PC-9 (cell line): Measurements from ENCODE around the gene METTL22. TPM values are rescaled to one million over a fixed set of nuclear protein-coding genes. Genes with fewer than 3 reads are reported as not detected.

ENCODE experiments used
- BruUV-seq: library from RNA; stranded (reverse); fragments of 400-500 nt; replicated peaks from 2 replicates; lab custom pipeline; 2021; lab: Mats Ljungman, UMichigan
- CTCF ChIA-PET: fragments of 300-600 bp; sonication (Branson Sonifier 250); formaldehyde crosslinking; loops from one replicate; lab custom pipeline; 2022; ENCODE audit warnings: antibody characterized with exemption; lab: Charles Lee
- POLR2A ChIA-PET: fragments of 300-600 bp; sonication (Branson Sonifier 250); formaldehyde crosslinking; loops from one replicate; lab custom pipeline; 2022; ENCODE audit warnings: antibody characterized with exemption; ENCODE audit not compliant: unreplicated experiment; lab: Charles Lee
- DNase-seq, 2 experiments: peaks; one replicate each; pipeline versions ENCODE4 v3.0.0 to v3.0.0-alpha.2; 2015 to 2022; ENCODE audit warnings: mixed read lengths in 1 of 2
- H2AFZ ChIP-seq: fragments of 200-600 bp; sonication (generic); 2 replicates; pipeline ENCODE4 v1.8.1; 2017; ENCODE audit warnings: antibody characterized with exemption
- H3F3A ChIP-seq: fragments of 200-600 bp; sonication (generic); 2 replicates; pipeline ENCODE4 v1.8.1; 2017; ENCODE audit warnings: antibody characterized with exemption, mild to moderate bottlenecking, low read depth; ENCODE audit not compliant: insufficient read depth
- H3K27ac ChIP-seq: fragments of 200-600 bp; sonication (generic); 2 replicates; pipeline ENCODE4 v1.6.1; 2016; ENCODE audit warnings: mixed run types
- H3K27me3 ChIP-seq: fragments of 200-600 bp; sonication (generic); 2 replicates; pipeline ENCODE4 v1.6.1; 2016; ENCODE audit warnings: low read depth, mixed run types; ENCODE audit not compliant: insufficient read depth
- H3K36me3 ChIP-seq: fragments of 200-600 bp; sonication (generic); 2 replicates; pipeline ENCODE4 v1.6.1; 2016; ENCODE audit warnings: low read depth, mixed run types
- H3K4me1 ChIP-seq: fragments of 200-600 bp; sonication (generic); replicated peaks from 2 replicates; pipeline ENCODE4 v1.6.1; 2016; ENCODE audit warnings: mixed run types; ENCODE audit not compliant: insufficient read depth
- H3K4me2 ChIP-seq: fragments of 200-600 bp; sonication (generic); 2 replicates; pipeline ENCODE4 v1.6.1; 2017; ENCODE audit warnings: mixed run types
- H3K4me3 ChIP-seq: fragments of 200-600 bp; sonication (generic); 2 replicates; pipeline ENCODE4 v1.6.1; 2016; ENCODE audit warnings: mixed run types
- H3K79me2 ChIP-seq: fragments of 200-600 bp; sonication (generic); 2 replicates; pipeline ENCODE4 v1.6.1; 2017; ENCODE audit warnings: low read depth, mixed run types
- H3K9me2 ChIP-seq: fragments of 200-600 bp; sonication (generic); 2 replicates; pipeline ENCODE4 v1.8.1; 2017; ENCODE audit warnings: mild to moderate bottlenecking; ENCODE audit not compliant: insufficient read depth
- H3K9me3 ChIP-seq: fragments of 200-600 bp; sonication (generic); 2 replicates; pipeline ENCODE4 v1.8.1; 2016; ENCODE audit warnings: low read depth; ENCODE audit not compliant: insufficient read depth
- H4K20me1 ChIP-seq: fragments of 200-600 bp; sonication (generic); 2 replicates; pipeline ENCODE4 v1.8.1; 2017; ENCODE audit not compliant: insufficient read depth
- EZH2 ChIP-seq: fragments of 200-600 bp; sonication (generic); IDR thresholded peaks from 2 replicates; pipeline ENCODE4 v1.8.0; 2017; ENCODE audit warnings: antibody characterized with exemption, low read depth
- intact Hi-C: fragments of 100-400 bp; cut with micrococcal nuclease; formaldehyde crosslinking; loops from one replicate; pipeline ENCODE4 v1.10.0; 2022; ENCODE audit not compliant: unreplicated experiment
- total RNA-seq: library from RNA; stranded (reverse); gene quantifications from 2 replicates; pipeline ENCODE4 v1.2.3, GENCODE V29; 2021
- TF ChIP-seq, protein P1 (sequence below): fragments of 200-600 bp; sonication (generic); conservative IDR thresholded peaks from 2 replicates; pipeline ENCODE4 v1.6.1; 2017; ENCODE audit warnings: mixed run types, antibody characterized with exemption, mild to moderate bottlenecking, moderate library complexity

The METTL22 gene
- total RNA-seq, 1 experiment from 2014 or later, result 62.2 TPM

DNA sequence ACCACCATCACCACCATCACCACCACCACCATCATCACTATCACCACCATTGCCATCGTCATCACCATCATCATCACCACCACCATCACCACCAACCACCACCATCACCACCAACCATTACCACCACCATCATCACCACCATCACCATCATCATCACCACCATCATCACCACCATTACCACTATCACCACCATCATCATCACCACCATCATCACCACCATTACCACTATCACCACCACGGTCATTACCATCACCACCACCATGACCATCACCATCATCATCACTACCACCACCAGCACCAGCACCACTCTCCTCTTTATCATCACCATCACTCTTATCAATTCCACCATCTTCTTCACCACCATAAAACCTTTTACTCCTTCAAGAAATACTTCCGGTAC is 30.0 kb upstream of the METTL22 start:
- H3K4me1 ChIP-seq, result no peaks in the 10 kb centered on the region
- intact Hi-C loops, result no loop called here
- H3K4me3 ChIP-seq, result no peak overlapping the region
- POLR2A ChIA-PET, result no interaction called here
- H3K27me3 ChIP-seq, result peaks cover 40% of the 10 kb centered on the region
- DNase-seq, result no peak
- no peaks in the 10 kb centered on the region for H3K9me2 ChIP-seq
- H3F3A ChIP-seq, result no peaks in the 10 kb centered on the region
- no peak overlapping the region for H3K4me2 ChIP-seq
- H3K79me2 ChIP-seq, result no peaks in the 10 kb centered on the region
- H3K36me3 ChIP-seq, result no peaks in the 10 kb centered on the region
- CTCF ChIA-PET, result no interaction called here
- no TSS peak for BruUV-seq
- no peak for TF ChIP-seq EZH2
- TF ChIP-seq, protein P1, sequence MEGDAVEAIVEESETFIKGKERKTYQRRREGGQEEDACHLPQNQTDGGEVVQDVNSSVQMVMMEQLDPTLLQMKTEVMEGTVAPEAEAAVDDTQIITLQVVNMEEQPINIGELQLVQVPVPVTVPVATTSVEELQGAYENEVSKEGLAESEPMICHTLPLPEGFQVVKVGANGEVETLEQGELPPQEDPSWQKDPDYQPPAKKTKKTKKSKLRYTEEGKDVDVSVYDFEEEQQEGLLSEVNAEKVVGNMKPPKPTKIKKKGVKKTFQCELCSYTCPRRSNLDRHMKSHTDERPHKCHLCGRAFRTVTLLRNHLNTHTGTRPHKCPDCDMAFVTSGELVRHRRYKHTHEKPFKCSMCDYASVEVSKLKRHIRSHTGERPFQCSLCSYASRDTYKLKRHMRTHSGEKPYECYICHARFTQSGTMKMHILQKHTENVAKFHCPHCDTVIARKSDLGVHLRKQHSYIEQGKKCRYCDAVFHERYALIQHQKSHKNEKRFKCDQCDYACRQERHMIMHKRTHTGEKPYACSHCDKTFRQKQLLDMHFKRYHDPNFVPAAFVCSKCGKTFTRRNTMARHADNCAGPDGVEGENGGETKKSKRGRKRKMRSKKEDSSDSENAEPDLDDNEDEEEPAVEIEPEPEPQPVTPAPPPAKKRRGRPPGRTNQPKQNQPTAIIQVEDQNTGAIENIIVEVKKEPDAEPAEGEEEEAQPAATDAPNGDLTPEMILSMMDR, result no peak
- no peaks in the 10 kb centered on the region for H4K20me1 ChIP-seq
- no peak overlapping the region for H2AFZ ChIP-seq
- no peak overlapping the region for H3K27ac ChIP-seq
- 0 out of 2 replicates have a peak, but pooled peaks cover 3% of the 10 kb centered on the region for H3K9me3 ChIP-seq

DNA sequence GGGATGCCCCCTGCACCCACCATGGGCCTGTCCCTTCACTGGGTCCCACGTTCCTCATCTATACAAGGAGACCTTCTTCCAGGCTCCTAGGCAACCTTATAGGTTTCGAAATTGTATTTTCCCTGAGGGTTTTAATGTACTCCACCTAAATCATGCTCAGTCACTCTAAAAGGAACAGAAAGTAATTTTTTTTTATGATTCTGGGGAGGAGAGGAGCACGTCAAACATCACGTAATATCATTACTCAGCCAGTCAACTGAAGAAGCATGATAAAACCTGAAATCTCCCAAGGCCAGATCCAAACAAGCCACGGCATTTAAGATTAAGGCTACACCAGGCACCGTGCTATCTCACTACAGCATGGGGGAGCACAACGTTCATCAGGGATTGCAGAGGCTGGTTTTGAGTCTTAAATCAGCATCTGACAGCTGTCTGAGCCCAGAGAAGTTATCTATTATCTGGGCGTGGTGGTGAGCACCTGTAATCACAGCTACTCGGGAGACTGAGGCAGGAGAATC is 27.3 kb upstream of the METTL22 start:
- peaks cover 35% of the 10 kb centered on the region for H3K27me3 ChIP-seq
- TF ChIP-seq, protein P1, result no peak
- TF ChIP-seq EZH2, result no peak
- H3K9me3 ChIP-seq, result no peaks in the 10 kb centered on the region
- 0 out of 2 replicates have a peak overlapping the region, but pooled peaks have one; percentile 8 for H3K4me2 ChIP-seq
- no peak for DNase-seq
- no peak overlapping the region for H3K27ac ChIP-seq
- H3K79me2 ChIP-seq, result no peaks in the 10 kb centered on the region
- intact Hi-C loops, result no loop called here
- no peaks in the 10 kb centered on the region for H3F3A ChIP-seq
- no peak overlapping the region for H3K4me3 ChIP-seq
- no peaks in the 10 kb centered on the region for H3K36me3 ChIP-seq
- no peak overlapping the region for H2AFZ ChIP-seq
- H3K4me1 ChIP-seq, result no peaks in the 10 kb centered on the region
- ChIA-PET POLR2A (interaction anchor here (0.6 kb wide), 1 partner anchor 47 kb away, joined by 3 read pairs; no protein-coding TSS in a partner anchor), CTCF (no interaction called here)
- no TSS peak for BruUV-seq
- H3K9me2 ChIP-seq, result no peaks in the 10 kb centered on the region
- no peaks in the 10 kb centered on the region for H4K20me1 ChIP-seq

DNA sequence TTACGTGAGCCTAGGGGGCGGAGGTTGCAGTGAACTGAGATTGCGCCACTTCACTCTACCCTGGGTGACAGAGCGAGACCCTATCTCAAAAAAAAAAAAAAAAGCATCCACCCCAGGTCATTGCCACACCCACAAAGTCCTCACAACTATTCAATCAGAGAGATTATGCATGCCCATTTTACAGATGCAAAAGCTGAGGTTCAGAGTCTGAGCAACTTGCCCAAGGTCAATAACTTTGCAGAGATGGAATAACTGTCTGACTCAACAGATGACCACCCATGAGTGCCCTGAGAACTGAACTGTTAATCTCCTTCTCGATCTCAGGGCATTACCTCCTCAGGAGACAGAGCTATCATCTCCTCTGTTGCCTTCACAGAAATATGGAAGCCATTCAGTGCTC is 25.7 kb upstream of the METTL22 start:
- H3K9me3 ChIP-seq, result no peaks in the 10 kb centered on the region
- H4K20me1 ChIP-seq, result no peaks in the 10 kb centered on the region
- DNase-seq, result no peak
- no peaks in the 10 kb centered on the region for H3K4me1 ChIP-seq
- TF ChIP-seq, protein P1, result no peak
- TF ChIP-seq EZH2, result no peak
- peaks cover 35% of the 10 kb centered on the region for H3K27me3 ChIP-seq
- H3K27ac ChIP-seq, result no peak overlapping the region
- BruUV-seq, result no TSS peak
- intact Hi-C loops, result no loop called here
- no peaks in the 10 kb centered on the region for H3F3A ChIP-seq
- H3K4me2 ChIP-seq, result no peak overlapping the region
- no peaks in the 10 kb centered on the region for H3K9me2 ChIP-seq
- no peaks in the 10 kb centered on the region for H3K36me3 ChIP-seq
- H3K4me3 ChIP-seq, result no peak overlapping the region
- ChIA-PET CTCF (no interaction called here), POLR2A (no interaction called here)
- H3K79me2 ChIP-seq, result no peaks in the 10 kb centered on the region
- H2AFZ ChIP-seq, result no peak overlapping the region
